ENCODE measurements around the gene ZNF771. TPM values are rescaled to one million over a fixed set of nuclear protein-coding genes. Genes with fewer than 3 reads are reported as not detected.
A peak's percentile ranks its signal among the peaks of the same experiment; 100 is the strongest.

The ZNF771 gene
- total RNA-seq (2014; rRNA removed; shearing (Covaris generic)) = 14.0 and 16.1 TPM in 2 replicates
- 9.0 and 9.1 TPM in 2 replicates for polyA plus RNA-seq (2015; cell fraction: cytosol; rRNA removed)
- 5.2 and 6.3 TPM in 2 replicates for polyA plus RNA-seq (2015; cell fraction: nucleus; rRNA removed)

DNA sequence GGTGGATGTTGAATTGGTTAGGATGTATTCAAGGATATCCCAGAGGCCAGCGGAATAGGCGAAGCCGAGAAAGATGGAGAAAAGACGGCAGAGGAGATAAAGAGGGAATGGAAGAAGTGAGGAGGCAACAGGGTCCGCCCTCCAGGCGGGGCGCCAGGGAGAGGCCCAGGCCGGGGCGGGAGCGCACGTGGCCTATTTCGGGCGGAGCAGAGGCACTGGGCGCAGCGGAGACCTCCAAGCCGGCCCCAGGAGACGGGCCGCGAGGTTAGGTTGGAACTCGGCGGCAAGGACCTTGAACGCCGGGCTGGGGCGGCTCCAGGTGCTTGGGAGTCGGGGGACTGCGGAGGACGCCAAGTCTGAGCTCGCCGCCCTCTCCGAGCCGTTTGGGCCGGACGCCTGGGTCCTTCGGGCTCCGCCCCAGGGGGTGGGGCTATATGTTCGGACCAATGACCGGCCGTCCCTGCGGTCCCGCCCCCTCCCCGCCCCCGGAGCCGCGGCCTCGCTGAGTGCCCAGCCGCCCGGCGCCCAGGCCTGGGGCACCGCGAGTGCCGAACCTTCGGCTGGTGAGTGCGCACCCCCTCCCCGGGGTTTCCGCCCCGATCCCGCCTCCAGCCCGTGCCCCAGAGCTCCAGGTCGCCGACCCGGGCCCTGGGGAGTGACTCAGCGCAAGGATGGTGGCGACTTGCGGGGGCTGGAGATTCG lies at the start of gene ZNF771:
Gene ZNF771 (plus strand): TSS at position 505 of the 702 bp plus-strand sequence. CDS start 448 bp downstream, outside the sequence.
- DNase-seq (ENCODE audit: low read depth) = peak; percentile 84

DNA sequence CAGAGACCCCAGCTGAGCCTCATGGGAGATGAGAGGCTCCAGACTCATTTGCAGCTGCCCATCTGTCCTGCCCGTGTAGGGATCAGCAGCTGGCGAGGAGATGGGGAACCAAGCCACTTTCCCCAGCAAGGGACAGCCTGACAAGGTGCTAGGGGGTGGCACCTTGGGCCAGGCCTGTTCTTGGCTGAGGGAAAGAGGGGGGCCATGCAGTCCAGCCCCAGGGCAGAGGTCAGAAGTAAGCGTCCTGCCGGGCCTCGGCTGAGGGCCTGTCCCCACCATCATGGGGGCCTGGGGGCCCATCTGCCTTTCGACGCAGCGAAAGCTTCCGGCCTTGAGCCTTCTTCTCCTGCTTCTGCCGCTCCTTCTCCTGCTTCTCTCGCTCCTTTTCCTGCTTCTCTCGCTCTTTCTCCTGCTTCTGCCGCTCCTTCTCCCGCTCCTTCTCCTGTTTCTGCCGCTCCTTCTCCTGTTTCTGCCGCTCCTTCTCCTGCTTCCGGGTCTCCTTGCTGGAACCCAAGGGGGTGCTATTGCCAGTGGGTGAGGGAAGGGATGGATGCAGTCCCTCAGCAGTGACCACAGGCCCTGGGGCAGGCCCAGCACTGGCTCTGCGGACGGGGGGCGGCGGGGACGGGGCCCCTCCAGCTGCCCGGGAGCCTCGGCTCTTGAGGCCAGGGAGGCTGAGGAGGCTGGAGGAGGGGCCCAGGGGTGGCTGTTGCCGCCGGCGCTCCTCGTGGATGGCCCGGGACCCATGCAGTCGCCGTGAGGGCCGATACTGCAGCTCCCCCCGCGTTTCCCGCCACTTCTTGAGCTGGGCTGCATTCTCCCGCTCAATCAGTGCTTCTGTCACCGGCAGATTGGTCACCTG lies 49.5 kb upstream of the ZNF771 start:
- DNase-seq (ENCODE audit: low read depth) = no peak

DNA sequence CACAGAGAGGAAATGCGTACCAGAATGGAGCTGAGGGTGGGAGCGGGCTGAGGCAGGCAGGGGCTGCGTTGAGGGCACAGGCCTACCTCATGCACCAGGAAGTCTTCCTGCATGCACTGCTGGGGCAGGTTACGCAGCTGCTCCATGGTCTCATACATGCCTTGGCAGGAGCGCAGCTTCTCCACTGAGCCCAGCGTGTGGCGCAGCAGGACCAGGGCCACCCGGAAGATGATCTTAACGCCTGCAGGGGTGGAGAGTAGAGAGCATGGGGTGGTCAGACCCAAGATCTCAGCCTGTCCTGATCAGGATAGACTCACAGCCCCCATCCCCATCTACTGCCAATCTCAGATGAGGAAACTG lies 48.8 kb upstream of the ZNF771 start:
- DNase-seq (ENCODE audit: low read depth) = no peak

DNA sequence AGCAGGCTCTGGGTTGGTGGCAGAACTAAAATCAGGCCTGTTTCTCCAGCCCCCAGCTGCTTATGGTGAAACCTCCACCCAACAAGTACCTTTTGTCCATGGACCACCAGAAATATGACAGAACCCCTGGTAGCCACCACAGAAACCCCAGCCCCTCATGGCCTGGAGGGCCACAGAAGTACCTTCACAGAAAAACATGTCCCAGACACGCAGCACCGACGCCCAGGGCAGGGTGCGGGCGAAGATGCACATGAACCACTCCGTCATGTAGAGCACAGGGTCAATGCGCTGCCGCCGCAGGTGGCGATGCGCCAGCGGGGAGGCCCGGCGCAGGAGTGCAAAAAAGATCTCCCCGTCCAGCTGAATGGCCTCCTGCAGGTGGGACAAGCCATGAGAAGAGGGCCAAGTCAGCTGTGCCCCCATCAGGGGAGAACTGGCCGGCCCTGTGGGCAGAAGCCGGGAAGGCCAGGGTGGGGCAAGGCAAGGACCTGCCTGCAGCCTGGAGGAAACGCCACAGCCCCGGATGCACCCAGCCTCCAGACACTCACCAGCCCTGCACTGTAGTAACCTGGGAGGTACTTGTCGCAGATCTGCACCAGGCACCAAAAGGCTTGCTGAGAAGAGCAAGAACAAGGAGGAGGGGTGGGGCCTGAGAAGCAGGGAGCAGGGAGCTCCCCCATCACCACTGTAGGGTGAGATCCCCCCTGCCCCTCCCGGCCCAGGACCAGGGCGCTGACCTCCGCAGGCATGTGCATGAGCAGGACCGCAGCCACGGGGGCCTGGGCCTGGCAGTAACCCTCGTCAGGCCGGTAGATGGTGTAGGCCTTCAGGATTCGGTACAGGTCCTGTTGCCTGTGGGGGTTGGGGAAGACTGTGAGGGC lies 48.2 kb upstream of the ZNF771 start:
- no peak for DNase-seq (ENCODE audit: low read depth)

DNA sequence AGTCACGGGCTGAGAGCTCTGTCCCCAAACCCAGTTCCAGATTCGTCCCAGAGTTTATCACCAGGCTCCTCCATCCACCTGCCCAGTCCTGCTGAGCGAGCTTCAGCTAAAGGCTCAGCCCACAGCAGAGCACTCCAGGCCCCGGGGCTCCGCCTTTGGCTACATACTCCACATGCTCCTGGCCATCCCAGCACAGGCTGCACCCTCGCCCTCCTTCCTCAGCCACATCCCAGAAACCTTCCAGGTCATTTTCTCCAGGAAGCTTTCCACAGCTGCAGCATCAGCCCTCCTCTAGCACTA lies 47.6 kb upstream of the ZNF771 start:
- DNase-seq (ENCODE audit: low read depth) = no peak

DNA sequence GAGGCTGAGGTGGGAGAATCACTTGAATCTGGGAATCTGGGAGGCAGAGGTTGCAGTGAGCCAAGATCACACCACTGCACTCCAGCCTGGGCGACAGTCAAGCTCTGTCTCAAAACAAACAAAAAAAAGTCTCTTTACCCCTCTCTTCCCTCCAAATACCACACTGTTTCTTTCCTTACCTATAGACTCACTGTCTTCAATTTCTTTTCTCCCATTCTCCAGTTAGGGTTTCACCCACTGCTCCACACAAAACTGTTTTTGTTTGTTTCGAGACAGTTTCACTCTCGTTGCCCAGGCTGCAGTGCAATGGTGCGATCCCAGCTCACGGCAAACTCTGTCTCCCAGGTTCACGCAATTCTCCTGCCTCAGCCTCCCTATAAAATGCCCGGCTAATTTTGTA lies 46.2 kb upstream of the ZNF771 start:
- no peak for DNase-seq (ENCODE audit: low read depth)

DNA sequence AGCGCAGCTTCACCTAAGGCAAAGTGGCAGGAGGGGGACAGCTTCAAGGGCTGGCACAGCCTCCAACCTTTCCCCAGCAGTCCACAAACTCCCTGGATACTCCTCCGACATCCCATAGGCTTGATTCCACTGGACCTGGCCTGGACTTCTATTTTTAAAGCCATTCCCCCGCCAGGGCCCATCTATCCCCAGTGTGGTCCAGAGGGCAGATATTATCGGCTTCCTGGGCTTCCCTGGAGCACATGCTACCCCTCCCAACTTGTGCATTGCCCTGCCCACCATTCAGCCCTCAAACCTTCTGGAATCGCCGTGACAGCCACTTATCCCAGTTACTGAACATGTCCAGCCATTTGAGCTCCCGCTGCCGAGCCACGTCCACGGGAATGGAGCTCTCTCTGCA lies 42.2 kb upstream of the ZNF771 start:
- no peak for DNase-seq (ENCODE audit: low read depth)

DNA sequence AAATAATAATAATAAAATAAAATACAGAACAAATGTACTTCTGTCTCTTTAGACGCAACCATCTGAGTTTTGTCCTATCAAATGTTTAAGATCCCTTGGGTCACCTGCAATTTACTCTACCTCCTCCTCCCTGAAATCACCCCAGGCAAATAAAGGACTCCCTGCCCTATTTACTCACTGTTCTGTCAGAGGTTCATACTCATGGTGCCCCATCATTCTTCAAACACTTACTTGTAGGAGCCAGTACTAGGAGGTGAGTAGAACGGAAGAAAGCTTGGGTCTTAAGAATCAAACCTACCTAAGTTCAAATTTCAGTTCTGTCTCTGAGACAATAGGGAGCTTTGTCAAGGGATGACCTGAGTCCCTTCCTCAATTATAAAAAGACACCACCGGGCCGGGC lies 40.9 kb upstream of the ZNF771 start:
- DNase-seq (ENCODE audit: low read depth) = no peak

DNA sequence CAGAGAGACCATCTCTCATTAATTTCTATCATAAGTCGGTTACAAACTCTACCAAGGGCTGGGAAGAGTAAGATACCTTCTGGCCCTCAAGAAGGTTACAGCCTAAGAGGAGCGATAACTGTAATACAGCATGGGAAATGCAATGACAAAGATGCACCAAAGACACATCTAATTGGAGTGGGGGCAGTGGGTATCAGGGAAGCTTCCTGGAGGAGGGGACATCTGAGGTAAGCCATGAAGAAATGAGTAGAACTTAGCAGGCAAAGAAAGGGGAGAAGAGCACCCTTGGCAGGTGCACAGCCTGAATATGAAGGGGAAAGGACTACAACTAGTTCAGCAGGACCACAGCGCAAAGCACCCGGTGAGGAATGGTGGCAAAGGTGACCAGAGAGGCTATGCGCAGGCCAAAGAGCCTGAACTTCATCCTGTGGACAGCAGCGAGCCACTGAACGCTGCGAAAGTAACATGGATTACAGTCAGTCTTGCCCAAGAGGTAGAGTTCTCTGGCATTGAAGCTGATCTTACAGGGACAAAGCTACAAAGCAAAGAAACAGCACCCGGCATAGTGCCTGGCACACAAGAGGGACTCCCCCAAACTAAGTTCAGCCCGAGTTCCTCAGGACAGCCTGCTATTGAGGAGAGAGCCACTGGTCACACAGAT lies 39.9 kb upstream of the ZNF771 start:
- no peak for DNase-seq (ENCODE audit: low read depth)

DNA sequence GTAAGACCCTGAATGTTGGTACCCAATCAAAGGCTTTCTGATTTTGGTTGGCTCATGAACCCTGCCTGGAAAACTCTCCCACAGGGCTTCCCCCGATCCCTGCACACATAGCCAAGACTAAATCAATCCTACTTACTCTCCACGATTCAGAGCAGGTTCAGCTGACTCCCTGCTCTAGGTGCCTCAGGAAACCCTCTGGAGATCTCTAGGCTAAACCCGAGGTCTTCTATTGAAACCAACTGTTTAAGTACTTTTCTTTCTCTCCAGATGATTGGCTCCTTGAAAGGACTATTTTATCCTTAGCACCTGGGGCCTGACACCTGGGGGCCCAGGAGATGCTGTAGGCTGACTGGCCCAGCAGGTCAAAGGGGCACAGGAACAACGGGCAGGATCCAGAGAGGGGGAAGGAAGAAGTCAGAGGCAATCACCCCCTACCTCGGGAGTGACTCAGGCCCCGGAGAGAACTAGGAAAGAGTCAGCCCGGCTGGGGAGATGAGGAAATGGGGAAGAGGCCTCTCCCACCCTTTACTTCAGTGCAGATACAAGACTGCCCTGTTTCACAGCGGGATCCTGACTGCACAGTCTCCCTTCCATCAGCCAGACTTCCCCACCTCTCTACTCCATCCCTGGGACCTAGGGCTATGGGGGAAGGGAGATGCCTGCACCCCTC lies 39.1 kb upstream of the ZNF771 start:
- peak; percentile 68 for DNase-seq (ENCODE audit: low read depth)

DNA sequence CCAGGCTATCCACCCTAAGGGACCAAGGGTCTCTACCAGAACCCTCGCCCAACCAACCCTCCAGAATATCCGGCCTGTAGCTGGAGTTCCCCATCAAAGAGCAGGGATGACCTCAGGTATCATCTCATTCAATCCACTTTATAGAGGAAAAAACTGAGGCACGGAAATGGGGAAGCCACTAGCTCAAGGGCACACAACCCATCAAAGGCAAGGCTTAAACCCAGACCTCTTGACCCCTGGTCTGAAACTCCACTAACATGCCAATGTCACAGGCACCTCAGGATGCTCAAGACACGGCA lies 38.7 kb upstream of the ZNF771 start:
- no peak for DNase-seq (ENCODE audit: low read depth)

DNA sequence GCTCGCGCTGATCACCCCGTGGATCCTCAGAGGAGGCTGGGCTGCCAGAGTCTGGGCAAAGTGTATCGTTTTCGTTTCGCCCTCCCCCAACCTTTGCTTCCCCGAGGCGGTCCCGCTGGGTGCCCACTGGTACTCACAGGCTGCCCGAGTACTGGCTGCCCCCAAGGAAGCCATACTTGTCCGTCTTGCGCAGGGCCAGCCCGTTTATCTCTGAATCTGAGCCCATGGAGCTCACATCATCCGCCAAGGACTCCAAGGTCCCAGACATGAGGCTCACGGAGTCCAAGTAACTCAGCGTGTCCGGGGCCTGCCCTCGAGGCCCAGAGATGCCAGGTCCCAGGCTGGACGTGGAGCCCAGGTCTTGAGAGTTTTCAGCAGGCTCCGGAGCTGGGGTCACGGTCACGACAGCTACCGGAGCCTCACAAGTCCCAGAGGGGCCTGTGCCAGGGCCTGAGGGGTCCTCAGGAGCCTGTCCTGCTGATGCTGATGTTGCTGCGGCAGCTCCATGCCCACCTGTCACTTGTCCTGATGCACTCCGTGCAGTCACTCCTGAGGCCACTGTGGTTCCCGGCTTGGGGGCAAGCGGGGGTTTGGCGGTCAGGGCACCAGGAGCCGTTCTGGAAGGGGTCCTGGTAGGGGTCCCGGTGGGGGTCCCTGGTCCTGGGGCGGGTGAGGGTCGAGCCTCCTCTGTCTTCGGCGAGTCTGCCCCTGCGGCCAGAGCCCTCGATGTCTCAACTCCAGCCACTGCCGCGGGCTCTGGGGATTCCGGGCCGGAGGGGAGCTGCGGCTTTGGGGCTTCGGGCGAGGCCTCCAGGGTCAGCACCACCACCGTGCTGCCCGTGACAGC lies 38.1 kb upstream of the ZNF771 start:
- DNase-seq (ENCODE audit: low read depth) = no peak

DNA sequence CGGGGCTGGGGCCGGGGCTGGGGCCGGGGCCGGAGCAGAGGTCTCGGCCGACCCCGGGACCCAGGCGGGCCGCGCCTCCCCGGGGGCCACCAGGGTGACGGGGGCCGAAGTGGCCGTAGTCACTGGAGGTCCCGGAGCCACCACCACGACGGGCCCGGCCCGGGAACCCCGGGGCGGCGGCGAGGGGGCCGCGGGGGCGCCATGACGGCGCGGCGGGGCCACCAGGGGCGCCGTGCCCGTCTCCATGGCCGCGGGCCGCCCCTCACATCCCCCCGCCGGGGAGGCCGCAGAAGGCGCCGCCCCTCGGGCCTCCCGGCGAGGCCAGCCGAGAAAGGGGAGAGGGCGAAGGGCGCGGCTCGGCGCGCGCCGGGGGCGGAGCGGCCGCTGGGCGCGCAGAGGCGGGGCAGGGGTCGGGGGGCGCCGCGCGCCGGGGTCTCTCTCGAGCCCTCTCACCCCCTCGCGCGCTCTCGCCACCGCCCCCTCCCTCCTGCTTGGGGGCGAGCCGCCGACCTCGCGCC lies 37.4 kb upstream of the ZNF771 start:
- no peak for DNase-seq (ENCODE audit: low read depth)

DNA sequence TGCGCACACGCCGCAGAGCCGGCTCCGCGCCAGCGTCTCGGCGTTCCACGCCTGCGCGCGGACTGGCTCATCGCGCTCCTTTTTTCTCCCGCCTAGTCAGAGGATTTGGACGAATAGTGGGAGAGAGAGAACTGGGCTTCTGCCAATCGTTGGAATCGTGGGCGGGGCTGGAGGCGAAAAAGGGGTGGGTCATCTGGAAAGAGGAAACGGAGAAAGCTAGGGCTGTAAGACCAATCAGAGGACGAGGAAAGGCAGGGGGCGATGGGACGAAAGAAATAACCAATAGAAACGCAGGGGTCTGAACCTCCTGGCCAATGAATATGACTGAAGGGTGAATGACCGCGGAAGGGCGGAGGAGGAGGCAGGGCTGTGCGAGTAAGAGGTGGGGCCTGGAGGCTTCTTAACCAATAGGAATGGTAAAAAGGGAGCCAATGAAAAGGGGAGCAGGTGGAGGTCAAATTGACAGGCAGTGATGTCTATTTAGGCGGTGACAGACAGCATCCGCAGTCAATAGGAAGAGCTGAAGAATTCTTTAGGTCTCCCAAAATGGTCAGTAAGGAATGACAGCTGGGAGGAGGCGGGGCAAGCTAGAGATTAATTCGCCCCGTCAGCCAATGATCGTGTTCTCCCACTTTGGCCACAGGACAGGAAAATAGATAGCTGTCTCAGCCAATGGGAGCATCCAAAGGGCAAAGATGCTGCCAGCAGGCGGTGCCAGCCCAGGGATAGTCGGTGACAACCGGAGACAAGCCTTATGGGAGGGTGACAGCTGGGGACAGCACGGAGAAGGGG lies 36.8 kb upstream of the ZNF771 start, which contains the start of gene TBC1D10B:
Gene TBC1D10B (minus strand): TSS at position 39 of the 792 bp plus-strand sequence. CDS start 311 bp downstream, outside the sequence.
- peak; percentile 100 for DNase-seq (ENCODE audit: low read depth)

DNA sequence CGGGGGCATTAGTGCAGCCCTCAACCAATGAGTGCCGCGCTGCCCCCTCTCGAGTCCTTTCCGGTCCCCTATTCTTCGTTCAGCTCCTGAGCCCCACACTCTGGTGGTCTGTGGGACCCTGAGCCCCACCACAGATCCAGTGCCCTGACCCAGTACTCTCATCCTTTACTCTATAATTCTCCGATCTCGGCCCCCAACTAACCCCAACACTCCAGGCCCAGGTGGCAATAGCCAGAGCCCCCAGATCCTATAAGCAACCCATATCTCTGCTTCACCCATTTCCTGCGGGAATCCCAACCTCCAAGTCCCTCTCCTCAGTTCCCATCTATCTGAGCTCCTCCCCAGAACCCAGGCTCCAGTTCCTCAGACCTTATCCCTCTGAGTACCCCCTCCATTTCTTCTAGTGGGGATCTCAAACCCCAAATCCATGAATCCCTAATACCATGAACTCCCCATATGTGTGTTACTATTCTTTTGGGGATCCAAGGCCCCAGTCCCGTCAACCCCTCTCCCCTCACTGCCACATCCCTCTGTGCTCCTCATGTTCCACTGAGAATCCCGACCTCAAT lies 36.1 kb upstream of the ZNF771 start:
- no peak for DNase-seq (ENCODE audit: low read depth)

DNA sequence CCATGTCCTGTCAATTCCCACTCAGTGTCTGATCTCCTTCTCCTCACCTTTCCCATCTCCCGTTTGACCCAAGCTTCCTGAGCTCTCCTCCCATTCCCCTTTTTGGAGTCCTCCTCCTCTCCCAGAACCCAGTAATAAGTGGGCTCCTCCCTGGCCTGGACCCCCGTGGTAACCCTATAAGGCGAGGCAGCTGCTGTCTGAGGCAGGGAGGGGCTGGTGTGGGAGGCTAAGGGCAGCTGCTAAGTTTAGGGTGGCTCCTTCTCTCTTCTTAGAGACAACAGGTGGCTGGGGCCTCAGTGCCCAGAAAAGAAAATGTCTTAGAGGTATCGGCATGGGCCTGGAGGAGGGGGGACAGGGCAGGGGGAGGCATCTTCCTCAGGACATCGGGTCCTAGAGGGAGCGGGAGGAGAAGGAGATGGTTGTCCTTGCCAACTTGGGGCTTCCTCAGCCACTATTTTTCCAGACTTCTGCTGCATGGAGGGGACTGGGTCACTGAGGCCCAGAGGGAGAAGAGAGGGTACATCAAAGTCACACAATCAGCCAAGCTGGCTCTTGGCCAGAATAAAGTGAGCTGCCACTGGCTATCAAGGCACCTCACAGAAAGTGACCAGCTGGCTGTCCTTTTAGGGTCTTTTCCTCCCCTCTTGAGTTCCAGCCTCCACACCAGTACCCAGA lies 35.2 kb upstream of the ZNF771 start:
- DNase-seq (ENCODE audit: low read depth) = no peak

DNA sequence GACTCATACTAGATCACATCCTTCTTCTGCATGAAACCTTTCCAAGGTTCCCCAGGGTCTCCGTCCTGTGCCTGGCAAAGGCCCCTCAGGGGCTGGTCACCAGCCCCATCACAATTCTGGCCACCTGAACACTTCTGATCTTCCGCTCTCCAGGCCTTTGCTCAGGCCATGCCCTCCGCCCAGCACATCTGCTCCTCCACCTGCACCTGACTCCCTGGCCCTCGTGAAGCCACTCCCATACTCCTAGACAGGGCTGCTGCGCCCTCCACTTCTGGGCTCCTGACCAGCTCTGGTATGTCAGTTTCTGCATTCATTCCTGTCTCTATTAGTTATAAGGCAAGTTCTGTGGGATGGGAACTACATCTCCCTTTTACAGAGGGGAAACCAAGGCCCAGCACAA lies 34.7 kb upstream of the ZNF771 start:
- DNase-seq (ENCODE audit: low read depth) = no peak

DNA sequence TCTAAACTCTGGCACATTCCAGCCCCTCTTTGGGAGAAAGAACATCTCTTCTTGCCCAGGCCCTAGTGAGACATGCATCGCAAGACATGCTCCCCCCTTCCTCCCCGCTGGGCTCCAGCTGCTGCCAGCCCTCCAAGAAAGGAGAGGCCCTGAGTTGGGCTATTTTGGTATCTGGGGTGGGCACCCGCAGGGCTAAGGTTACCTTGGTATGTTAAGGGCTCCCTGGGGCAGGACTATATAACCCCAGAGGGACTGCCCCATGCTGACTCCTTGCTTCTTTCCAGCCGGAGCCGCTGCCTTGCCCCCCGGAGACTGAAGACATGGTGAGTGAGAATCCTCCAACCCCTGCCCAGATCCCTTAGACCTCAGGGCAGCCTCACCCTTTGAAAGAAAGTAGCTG lies 32.9 kb upstream of the ZNF771 start, which contains the start of gene MYL11:
Gene MYL11 (plus strand): TSS at position 265 of the 400 bp plus-strand sequence. CDS start 56 bp downstream, at position 321.
- no peak for DNase-seq (ENCODE audit: low read depth)

Data from HT1080 (cell line).